ENCODE data around the gene PTGR3.

The PTGR3 gene

DNA sequence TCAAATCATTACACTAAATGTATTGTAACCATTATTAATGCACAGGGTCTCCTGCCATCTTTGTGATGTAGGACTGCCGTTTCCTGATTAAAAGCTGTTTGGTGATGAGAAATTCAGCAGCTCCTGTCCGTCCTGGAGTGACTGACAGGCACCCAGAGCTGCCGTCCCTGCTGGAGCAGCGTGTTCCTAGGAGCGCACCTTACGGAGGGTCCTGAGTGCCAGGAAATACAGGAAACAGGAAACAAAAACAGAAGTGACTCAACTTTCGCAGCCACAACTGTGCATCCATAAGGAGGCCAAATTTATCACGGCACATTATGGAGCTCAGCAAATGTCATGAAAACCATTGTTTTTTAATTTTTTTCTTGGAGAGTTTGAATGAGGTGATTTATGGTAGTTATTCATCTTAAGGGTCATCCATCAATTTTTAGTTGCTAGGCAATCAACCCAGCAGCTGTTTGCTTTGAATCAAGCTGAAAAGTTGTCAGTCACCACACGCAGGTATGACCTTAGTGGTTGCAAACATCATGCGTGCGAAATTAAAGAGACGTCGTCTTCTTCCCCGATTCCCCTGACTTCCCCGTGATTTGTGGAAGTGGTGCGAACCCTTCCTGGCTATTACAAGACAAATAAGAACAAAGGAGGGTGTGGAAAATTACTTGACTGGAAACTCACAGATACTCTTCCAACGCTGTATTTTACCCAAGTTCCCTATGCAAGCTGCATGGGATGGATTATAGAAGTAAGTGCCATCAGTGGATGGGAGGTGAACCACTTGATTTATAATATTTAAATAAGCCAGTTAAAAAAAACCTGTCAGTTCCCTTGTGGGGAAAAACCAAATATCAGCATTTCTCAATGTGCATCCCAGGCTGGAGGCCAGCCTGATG is 21.5 kb upstream of the PTGR3 start:
- Histone ChIP-seq H3K27ac (ENCODE audit: low read length) (no peak overlapping the region), H3K4me1 (ENCODE audit: insufficient read depth, low read length) (no peaks in the 10 kb centered on the region), H3K27me3 (ENCODE audit: insufficient read depth, low read length) (no peaks in the 10 kb centered on the region), H3K4me3 (ENCODE audit: low read length) (no peak overlapping the region), H3K9ac (ENCODE audit: low read depth, low read length) (no peak overlapping the region), H3K36me3 (ENCODE audit: insufficient read depth, low read depth, low read length) (no peaks in the 10 kb centered on the region), H3K9me3 (ENCODE audit: insufficient read depth, low read depth, low read length) (no peaks in the 10 kb centered on the region)

DNA sequence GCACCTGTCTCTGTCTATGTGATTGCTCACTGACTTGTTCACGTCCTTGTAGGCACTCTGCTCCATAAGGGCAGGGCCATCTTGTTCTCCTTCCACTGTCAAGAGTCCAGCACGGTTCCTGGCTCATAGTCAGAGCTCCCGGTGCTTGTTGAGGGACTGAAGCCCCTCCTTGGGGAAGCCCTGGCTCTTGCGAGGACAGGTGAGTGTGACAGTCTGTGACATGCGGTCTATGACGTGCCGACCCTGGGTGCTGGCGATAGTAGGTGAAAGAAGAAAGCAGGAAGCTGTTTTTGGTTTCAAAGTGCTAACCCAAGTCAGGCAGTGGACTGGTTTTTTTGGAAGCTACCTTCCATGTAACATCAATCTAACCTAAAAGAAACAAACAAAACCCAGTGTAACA is 20.5 kb upstream of the PTGR3 start:
- no peak overlapping the region for H3K9ac ChIP-seq (ENCODE audit: low read depth, low read length)
- no peaks in the 10 kb centered on the region for H3K4me1 ChIP-seq (ENCODE audit: insufficient read depth, low read length)
- H3K27me3 ChIP-seq (ENCODE audit: insufficient read depth, low read length): no peaks in the 10 kb centered on the region
- H3K36me3 ChIP-seq (ENCODE audit: insufficient read depth, low read depth, low read length): no peaks in the 10 kb centered on the region
- no peak overlapping the region for H3K4me3 ChIP-seq (ENCODE audit: low read length)
- H3K9me3 ChIP-seq (ENCODE audit: insufficient read depth, low read depth, low read length): no peaks in the 10 kb centered on the region
- no peak overlapping the region for H3K27ac ChIP-seq (ENCODE audit: low read length)

DNA sequence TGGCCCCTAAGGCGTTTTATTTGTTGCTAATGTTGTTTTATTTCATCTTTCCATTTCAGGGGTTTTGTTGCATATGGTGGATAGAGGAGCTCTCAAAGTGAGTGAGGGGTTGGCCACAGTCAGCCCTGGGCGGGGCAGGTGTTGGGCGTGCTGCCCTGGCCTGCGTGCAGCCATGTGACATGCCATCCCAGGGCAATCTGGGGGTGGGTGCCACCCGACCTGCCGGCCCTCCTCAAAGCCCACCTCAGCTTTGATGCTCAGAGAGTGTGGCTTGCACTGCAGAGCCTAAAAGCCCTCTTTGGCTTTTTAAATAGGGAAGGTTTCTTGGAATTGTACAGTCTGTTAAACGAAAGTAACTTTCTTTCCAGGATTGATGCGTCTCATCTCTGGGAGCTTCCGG is 20.0 kb upstream of the PTGR3 start:
- Histone ChIP-seq H3K9ac (ENCODE audit: low read depth, low read length) (no peak overlapping the region), H3K4me3 (ENCODE audit: low read length) (no peak overlapping the region), H3K27me3 (ENCODE audit: insufficient read depth, low read length) (no peaks in the 10 kb centered on the region), H3K4me1 (ENCODE audit: insufficient read depth, low read length) (no peaks in the 10 kb centered on the region), H3K27ac (ENCODE audit: low read length) (no peak overlapping the region), H3K9me3 (ENCODE audit: insufficient read depth, low read depth, low read length) (no peaks in the 10 kb centered on the region), H3K36me3 (ENCODE audit: insufficient read depth, low read depth, low read length) (no peaks in the 10 kb centered on the region)

DNA sequence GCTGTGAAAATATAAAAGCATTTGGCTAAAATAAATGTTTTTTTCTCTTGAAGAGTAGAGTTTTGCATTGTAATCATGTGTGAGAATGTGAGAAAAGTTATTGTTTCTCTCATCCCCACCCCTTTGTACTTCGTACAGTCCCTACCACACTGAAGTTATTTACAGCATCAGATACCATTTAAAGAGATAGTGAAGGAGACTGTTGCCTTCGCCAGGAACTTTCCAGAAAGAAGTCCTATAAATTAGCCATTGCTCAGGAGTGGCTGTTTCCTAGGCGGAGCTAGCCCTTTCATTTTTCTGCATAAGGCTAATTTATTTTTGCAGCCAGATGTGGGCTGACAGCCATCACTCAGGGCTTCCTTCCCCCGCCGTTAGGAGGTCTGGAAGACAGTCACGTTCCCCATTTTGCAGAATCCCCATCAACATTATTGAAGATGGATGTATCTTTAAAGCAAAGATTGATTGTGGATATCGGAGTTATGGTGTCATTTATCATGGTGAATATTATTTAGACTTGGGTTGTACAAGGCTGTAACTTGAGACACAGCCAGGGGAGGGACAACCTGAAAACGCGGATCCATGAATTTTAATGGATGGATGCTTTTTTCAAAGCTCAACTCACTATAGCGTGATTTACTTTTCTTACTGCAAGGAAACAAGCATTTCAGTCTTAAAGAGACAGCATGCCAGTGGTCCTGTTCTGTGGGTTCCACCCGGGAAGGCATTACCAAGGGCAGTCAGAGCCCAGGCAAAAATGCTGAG is 18.8 kb upstream of the PTGR3 start:
- H3K4me3 ChIP-seq (ENCODE audit: low read length): no peak overlapping the region

DNA sequence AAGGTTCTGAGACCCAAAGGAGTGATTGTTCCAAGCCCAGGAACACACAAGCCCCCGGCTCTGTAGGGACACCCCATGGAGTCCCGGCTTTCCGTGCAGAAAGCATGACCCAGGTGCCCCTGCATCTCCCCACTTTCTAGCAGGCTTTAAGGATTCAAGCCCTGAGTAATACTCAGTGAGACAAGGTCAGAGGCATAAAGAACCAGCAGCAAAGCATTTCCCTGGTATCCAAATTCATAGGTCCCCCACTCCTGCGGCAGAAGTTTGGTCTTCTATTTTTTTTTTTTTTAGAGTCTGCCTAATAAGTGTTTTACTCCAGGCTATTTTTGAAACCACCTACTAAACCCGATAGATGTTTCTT is 18.0 kb upstream of the PTGR3 start:
- Histone ChIP-seq H3K27ac (ENCODE audit: low read length) (no peak overlapping the region), H3K4me3 (ENCODE audit: low read length) (no peak overlapping the region), H3K27me3 (ENCODE audit: insufficient read depth, low read length) (no peaks in the 10 kb centered on the region), H3K4me1 (ENCODE audit: insufficient read depth, low read length) (no peaks in the 10 kb centered on the region), H3K9ac (ENCODE audit: low read depth, low read length) (no peak overlapping the region), H3K36me3 (ENCODE audit: insufficient read depth, low read depth, low read length) (no peaks in the 10 kb centered on the region), H3K9me3 (ENCODE audit: insufficient read depth, low read depth, low read length) (no peaks in the 10 kb centered on the region)

More for the DNA sequence above, 18.8 kb upstream of the PTGR3 start:
- Histone ChIP-seq H3K27me3 (ENCODE audit: insufficient read depth, low read length) (no peaks in the 10 kb centered on the region), H3K9ac (ENCODE audit: low read depth, low read length) (no peak overlapping the region), H3K4me1 (ENCODE audit: insufficient read depth, low read length) (no peaks in the 10 kb centered on the region), H3K9me3 (ENCODE audit: insufficient read depth, low read depth, low read length) (no peaks in the 10 kb centered on the region), H3K36me3 (ENCODE audit: insufficient read depth, low read depth, low read length) (no peaks in the 10 kb centered on the region), H3K27ac (ENCODE audit: low read length) (no peak overlapping the region)

DNA sequence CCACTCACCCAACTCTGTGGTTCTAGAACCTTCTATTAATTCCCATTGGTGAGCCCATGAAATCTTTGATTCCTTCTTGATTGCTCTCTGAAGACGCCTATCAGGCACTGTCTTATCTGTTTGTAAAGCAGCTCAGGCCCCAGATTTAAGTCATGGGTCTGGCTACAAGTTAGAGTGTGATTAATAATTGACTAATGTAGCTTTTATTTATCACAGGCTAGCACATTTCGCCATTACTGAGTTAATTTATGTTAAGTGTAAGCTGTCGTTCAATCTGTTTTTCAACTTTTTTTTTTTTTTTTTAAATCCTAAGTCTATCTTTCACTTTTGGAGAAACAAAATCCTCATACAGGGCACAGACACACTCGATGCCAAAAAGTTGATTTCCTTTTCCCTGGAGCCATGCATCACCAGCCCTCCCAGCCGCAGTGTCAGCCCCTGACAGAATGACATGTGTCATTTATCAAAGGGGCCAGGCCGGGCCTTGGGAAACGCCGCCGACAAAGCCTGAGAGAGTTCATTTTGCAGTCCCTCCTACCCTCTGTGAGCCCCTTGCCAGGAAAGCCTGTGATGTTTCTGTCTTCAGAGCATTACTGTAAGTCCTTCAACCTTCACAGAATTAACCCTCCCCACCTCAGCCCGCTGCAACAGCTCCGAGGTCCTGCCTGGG is 17.5 kb upstream of the PTGR3 start:
- no peaks in the 10 kb centered on the region for H3K36me3 ChIP-seq (ENCODE audit: insufficient read depth, low read depth, low read length)
- H3K9ac ChIP-seq (ENCODE audit: low read depth, low read length): no peak overlapping the region
- no peaks in the 10 kb centered on the region for H3K4me1 ChIP-seq (ENCODE audit: insufficient read depth, low read length)

DNA sequence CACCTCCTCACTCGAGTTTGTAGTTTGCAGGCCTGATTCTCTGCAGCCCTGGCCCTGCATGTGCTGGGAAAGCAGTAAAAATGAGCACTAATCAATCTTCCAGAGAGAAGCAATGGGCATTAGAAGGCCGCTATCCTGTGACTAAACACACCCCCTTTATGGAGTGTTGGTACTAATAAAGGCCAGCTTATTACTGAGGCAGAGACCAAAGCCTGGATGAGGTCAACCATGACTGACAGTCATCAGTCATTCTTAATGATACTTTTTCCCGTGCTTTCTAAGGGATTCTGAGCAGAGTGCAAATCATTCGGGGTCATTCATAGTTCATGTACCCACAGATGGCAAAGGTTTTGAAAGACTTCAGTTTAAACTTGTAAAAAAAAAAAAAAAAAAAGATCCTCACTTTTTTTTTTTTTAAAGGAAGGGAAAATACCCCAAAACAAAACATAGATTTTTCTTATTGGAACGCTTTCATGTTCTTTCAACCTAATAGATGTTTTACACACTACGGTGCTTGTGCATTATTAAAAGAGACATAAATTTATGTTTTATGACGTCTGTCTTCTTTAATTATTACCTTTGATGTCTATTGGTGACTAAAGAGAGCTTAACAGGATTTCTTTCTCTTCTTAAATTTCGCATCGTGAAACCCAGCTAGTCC is 14.9 kb upstream of the PTGR3 start:
- Histone ChIP-seq H3K9me3 (ENCODE audit: insufficient read depth, low read depth, low read length) (no peaks in the 10 kb centered on the region), H3K36me3 (ENCODE audit: insufficient read depth, low read depth, low read length) (no peaks in the 10 kb centered on the region), H3K27ac (ENCODE audit: low read length) (no peak overlapping the region), H3K4me1 (ENCODE audit: insufficient read depth, low read length) (no peaks in the 10 kb centered on the region), H3K4me3 (ENCODE audit: low read length) (no peak overlapping the region), H3K9ac (ENCODE audit: low read depth, low read length) (no peak overlapping the region), H3K27me3 (ENCODE audit: insufficient read depth, low read length) (no peaks in the 10 kb centered on the region)

More for the DNA sequence above, 17.5 kb upstream of the PTGR3 start:
- no peaks in the 10 kb centered on the region for H3K27me3 ChIP-seq (ENCODE audit: insufficient read depth, low read length)
- no peak overlapping the region for H3K27ac ChIP-seq (ENCODE audit: low read length)
- H3K9me3 ChIP-seq (ENCODE audit: insufficient read depth, low read depth, low read length): no peaks in the 10 kb centered on the region
- H3K4me3 ChIP-seq (ENCODE audit: low read length): no peak overlapping the region

DNA sequence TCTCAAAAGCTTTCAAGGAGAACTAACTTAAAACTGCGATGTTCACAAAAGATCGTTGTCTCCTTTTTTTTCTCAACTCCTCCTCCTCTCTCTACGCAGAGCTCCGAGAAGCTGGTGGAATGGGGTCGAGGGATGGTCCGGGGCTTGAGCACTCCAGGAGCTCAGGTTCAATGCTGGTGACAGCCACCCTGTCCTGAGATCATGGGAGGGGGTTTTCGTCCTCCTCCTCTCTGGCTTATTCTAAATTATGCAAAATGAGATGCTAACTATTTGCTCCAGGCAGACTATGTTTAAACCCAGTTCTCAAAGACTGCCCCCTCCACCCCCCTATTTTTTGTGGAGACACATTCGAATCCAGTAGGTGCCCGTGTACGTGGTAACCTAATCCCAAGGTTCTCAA is 13.5 kb upstream of the PTGR3 start:
- Histone ChIP-seq H3K4me3 (ENCODE audit: low read length) (no peak overlapping the region), H3K4me1 (ENCODE audit: insufficient read depth, low read length) (no peaks in the 10 kb centered on the region), H3K9me3 (ENCODE audit: insufficient read depth, low read depth, low read length) (no peaks in the 10 kb centered on the region), H3K9ac (ENCODE audit: low read depth, low read length) (no peak overlapping the region), H3K36me3 (ENCODE audit: insufficient read depth, low read depth, low read length) (no peaks in the 10 kb centered on the region), H3K27ac (ENCODE audit: low read length) (no peak overlapping the region), H3K27me3 (ENCODE audit: insufficient read depth, low read length) (no peaks in the 10 kb centered on the region)

DNA sequence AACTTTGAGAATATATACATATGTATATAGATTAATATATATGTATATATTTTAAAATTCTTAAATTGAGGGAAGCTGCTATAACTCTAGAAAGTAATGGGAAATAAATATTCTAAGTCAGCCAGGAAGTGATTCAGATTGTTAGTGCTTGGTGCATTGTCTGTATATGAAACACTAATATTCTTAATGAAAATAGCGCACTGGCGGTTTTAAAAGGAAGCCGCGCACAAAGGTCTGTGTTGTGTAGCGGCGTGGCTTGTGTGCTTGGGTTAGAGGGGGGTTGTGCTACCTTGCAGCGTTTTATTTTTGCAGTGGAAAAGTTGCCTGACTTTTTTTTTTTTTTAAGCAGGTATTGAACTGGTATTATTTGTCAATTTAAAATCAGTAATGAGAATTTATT is 13.0 kb upstream of the PTGR3 start:
- H3K27me3 ChIP-seq (ENCODE audit: insufficient read depth, low read length): no peaks in the 10 kb centered on the region
- no peaks in the 10 kb centered on the region for H3K4me1 ChIP-seq (ENCODE audit: insufficient read depth, low read length)
- H3K9me3 ChIP-seq (ENCODE audit: insufficient read depth, low read depth, low read length): no peaks in the 10 kb centered on the region
- H3K27ac ChIP-seq (ENCODE audit: low read length): no peak overlapping the region
- H3K9ac ChIP-seq (ENCODE audit: low read depth, low read length): no peak overlapping the region
- H3K4me3 ChIP-seq (ENCODE audit: low read length): no peak overlapping the region
- no peaks in the 10 kb centered on the region for H3K36me3 ChIP-seq (ENCODE audit: insufficient read depth, low read depth, low read length)

DNA sequence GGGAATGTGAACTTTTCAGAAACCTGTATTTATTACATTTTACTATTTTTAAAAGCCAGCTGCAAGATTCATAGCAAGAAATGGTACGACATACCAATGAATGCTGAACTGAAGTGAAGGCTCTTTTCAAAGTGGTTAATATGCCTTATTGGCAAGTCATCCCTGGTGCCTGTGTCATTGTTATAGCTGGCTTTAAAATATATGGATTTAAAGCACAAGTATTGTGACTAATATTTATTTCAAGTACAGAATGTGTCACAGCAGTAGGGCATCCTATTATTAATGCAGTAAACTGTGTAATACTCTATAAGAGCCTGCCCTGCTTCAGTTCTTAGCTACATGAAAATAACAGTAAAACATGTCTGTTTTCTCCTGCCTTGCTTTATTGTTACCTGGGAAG is 12.5 kb upstream of the PTGR3 start:
- no peaks in the 10 kb centered on the region for H3K27me3 ChIP-seq (ENCODE audit: insufficient read depth, low read length)
- no peak overlapping the region for H3K9ac ChIP-seq (ENCODE audit: low read depth, low read length)
- H3K36me3 ChIP-seq (ENCODE audit: insufficient read depth, low read depth, low read length): no peaks in the 10 kb centered on the region
- H3K27ac ChIP-seq (ENCODE audit: low read length): no peak overlapping the region
- peaks cover 1% of the 10 kb centered on the region; the same call in 1 of the 2 replicates for H3K4me1 ChIP-seq (ENCODE audit: insufficient read depth, low read length)
- H3K9me3 ChIP-seq (ENCODE audit: insufficient read depth, low read depth, low read length): no peaks in the 10 kb centered on the region
- no peak overlapping the region for H3K4me3 ChIP-seq (ENCODE audit: low read length)

DNA sequence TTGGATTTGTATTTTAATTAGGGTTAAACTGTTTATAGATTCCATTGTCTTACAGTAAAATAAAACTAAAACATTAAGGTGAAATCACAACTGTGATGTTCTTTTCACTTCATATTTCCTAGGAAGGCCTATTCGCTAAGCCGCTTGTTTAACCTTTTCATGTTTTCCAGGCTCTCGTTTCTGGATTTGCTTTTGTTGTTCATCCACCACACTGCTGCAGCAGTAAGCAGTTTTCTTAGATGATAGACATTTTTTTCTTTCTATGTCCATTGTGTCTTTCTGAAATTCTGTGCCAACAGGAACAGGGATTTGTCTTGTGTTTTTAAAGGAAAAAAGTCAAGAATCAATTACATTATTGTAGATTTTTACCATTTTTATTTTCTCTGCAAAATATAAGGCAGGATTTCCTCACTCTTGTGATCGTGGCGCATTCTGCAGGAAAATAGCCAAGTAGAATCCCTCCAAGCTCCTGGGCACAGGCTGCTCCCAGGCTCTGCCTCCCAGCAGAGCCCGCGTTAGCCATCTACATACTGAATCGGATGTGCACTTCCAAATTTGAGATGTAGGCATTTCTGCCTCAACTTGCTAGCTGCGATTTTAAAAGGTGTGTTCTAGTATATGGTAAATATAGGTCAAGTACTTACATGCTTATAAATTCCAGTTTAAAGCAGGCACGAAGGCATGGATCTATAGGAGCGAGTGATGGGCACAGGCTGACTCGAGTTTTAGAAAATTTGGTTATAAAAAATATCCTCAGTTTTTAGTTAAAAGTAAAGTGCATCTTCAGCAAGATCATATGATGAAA is 11.8 kb upstream of the PTGR3 start:
- Histone ChIP-seq H3K27ac (ENCODE audit: low read length) (no peak overlapping the region), H3K27me3 (ENCODE audit: insufficient read depth, low read length) (no peaks in the 10 kb centered on the region), H3K4me3 (ENCODE audit: low read length) (no peak overlapping the region), H3K9ac (ENCODE audit: low read depth, low read length) (no peak overlapping the region), H3K4me1 (ENCODE audit: insufficient read depth, low read length) (peaks cover 3% of the 10 kb centered on the region; the same call in 1 of the 2 replicates), H3K9me3 (ENCODE audit: insufficient read depth, low read depth, low read length) (no peaks in the 10 kb centered on the region), H3K36me3 (ENCODE audit: insufficient read depth, low read depth, low read length) (no peaks in the 10 kb centered on the region)
